Measurements from ENCODE around the gene MAGEA2B. TPM values are rescaled to one million over a fixed set of nuclear protein-coding genes. Genes with fewer than 3 reads are reported as not detected.

MAGEA2B gene, protein sequence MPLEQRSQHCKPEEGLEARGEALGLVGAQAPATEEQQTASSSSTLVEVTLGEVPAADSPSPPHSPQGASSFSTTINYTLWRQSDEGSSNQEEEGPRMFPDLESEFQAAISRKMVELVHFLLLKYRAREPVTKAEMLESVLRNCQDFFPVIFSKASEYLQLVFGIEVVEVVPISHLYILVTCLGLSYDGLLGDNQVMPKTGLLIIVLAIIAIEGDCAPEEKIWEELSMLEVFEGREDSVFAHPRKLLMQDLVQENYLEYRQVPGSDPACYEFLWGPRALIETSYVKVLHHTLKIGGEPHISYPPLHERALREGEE
- not detected in 2 replicates for total RNA-seq

GRCh38 chrX:152713815-152714787, at the start of gene MAGEA2B:
TSS of gene MAGEA2B (plus strand) at chrX:152714628. CDS start at chrX:152717107, 2,479 bp downstream.

GRCh38 chrX:152697952-152698931, 16.2 kb upstream of the MAGEA2B start, which contains the start of gene MAGEA3:
TSS of gene MAGEA3 (plus strand) at chrX:152698794. CDS start at chrX:152700833, 2,039 bp downstream.

GRCh38 chrX:152709173-152709572, 5.3 kb upstream of the MAGEA2B start, which contains the start of gene CSAG2:
TSS of gene CSAG2 (minus strand) at chrX:152709273. CDS start at chrX:152709112, 161 bp downstream.

GRCh38 chrX:152733261-152733975, 19.0 kb downstream of the MAGEA2B start, which contains the start of the genes CSAG1 and MAGEA12:
TSS of gene CSAG1 (minus strand) at chrX:152733721. CDS start at chrX:152732460, 1,261 bp downstream.
TSS of gene MAGEA12 (plus strand) at chrX:152733757. CDS start at chrX:152736162, 2,405 bp downstream.

GRCh38 chrX:152753686-152754650, 39.5 kb downstream of the MAGEA2B start, which contains the start of gene MAGEA2:
TSS of gene MAGEA2 (minus strand) at chrX:152753842. CDS start at chrX:152751363, 2,479 bp downstream.

DNA sequence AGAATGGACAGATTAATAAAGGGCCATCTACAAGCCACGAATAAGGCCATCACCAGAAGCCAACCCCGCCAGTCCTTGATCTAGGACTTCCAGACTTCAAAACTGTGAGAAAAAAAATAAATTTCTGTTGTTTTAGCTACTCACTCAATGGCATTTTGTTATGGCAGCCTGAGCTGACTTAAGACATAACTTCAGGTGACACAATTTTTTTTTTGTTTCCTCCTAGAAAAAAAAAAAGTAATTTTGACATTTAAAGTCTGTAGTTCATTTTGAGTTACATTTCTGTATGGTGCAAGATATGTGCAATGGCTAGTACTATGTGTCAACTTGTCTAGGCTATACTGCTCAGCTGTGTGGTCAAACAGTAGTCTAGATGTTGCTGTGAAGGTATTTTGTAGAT, 44.5 kb downstream of the MAGEA2B start, which contains the start of gene CSAG3:
CSAG3 (plus strand) TSS at position 301 of the 400 bp plus-strand sequence.

Other genes starting within 250 kb of the MAGEA2B start
- not detected in 2 replicates for gene GABRQ, start 76.7 kb upstream of the MAGEA2B start, total RNA-seq
- gene MAGEA3, start 15.8 kb upstream of the MAGEA2B start, total RNA-seq = not detected in 2 replicates
- gene CSAG2, start 5.4 kb upstream of the MAGEA2B start, total RNA-seq = not detected in 2 replicates
- not detected in 2 replicates for gene CSAG1, start 19.1 kb downstream of the MAGEA2B start, total RNA-seq
- gene MAGEA12, start 19.1 kb downstream of the MAGEA2B start, total RNA-seq = not detected in 2 replicates
- not detected in 2 replicates for gene MAGEA2, start 39.2 kb downstream of the MAGEA2B start, total RNA-seq
- gene CSAG3, start 44.6 kb downstream of the MAGEA2B start, total RNA-seq = not detected in 2 replicates
- gene MAGEA6, start 55.1 kb downstream of the MAGEA2B start, total RNA-seq = not detected in 2 replicates
- 28.6 and 34.0 TPM in 2 replicates for gene CETN2, start 116.1 kb downstream of the MAGEA2B start, total RNA-seq
- gene NSDHL, start 116.4 kb downstream of the MAGEA2B start, total RNA-seq = 17.9 and 25.8 TPM in 2 replicates
- 74.7 and 178 TPM in 2 replicates for gene ZNF185, start 183.4 kb downstream of the MAGEA2B start, total RNA-seq